Activated CD8-positive, alpha-beta memory T cell treated with anti-CD3 and anti-CD28 coated beads, Interleukin-2, amount 10 ng/mL, durations not matched to agents 7 days and 5 days (primary cell): ENCODE results near the gene ABLIM2. TPM values are rescaled to one million over a fixed set of nuclear protein-coding genes. Genes with fewer than 3 reads are reported as not detected.

ENCODE experiments used
- ATAC-seq: fragments of 150-1000 bp; cut with Tn5 transposase; one replicate; pipeline ENCODE4 v1.10.0; 2021; ENCODE audit warnings: moderate library complexity
- CTCF ChIA-PET: fragments of 350-600 bp; sonication (Branson Sonifier 250); formaldehyde crosslinking; loops from one replicate; lab custom pipeline; 2021; ENCODE audit warnings: antibody characterized with exemption; lab: Charles Lee
- DNase-seq: peaks from one replicate; pipeline ENCODE4 v3.0.0-alpha.2; 2020
- H3K27ac Mint-ChIP-seq: one replicate; pipeline ENCODE4 v1.8.0; 2021; ENCODE audit warnings: mild to moderate bottlenecking, mixed read lengths
- H3K27me3 Mint-ChIP-seq: one replicate; pipeline ENCODE4 v1.8.0; 2021; ENCODE audit warnings: mixed read lengths
- H3K36me3 Mint-ChIP-seq: one replicate; pipeline ENCODE4 v1.8.0; 2021; ENCODE audit warnings: mild to moderate bottlenecking, mixed read lengths
- H3K4me1 Mint-ChIP-seq: one replicate; pipeline ENCODE4 v1.8.0; 2021; ENCODE audit warnings: mixed read lengths
- H3K4me3 Mint-ChIP-seq: one replicate; pipeline ENCODE4 v1.8.0; 2021; ENCODE audit warnings: mild to moderate bottlenecking, moderate library complexity, mixed read lengths
- H3K9me3 Mint-ChIP-seq: one replicate; pipeline ENCODE4 v1.8.0; 2022; ENCODE audit warnings: low read depth, mixed read lengths
- total RNA-seq, 2 experiments: library from RNA; stranded (reverse); gene quantifications; one replicate each; pipeline ENCODE4 v1.2.3, GENCODE V29; 2021

Gene ABLIM2
- total RNA-seq, 2 experiments from 2014 or later: 0.19 TPM; not detected in 1

DNA sequence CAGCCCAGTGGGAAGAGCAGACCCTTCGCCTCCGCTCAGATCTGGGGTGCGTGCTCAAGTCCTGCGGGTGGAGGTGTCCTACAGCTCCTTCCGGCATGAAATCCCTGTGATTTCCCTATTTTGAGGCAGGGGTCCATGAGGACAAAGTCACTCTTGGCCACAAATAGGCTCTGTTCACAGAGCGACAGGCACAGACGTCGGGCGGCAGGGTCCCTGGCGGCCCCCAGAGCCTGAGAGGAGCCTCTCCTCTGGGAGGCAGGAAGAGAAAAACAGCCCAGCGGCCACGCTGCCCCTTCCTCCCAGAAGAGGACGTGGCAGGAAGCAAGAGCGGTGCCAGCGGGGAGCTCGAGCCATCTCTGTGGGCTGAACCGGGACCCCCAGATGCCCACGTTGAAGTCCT is 38.7 kb downstream of the ABLIM2 start:
- ATAC-seq: no peak
- peaks cover 17% of the 10 kb centered on the region for H3K4me1 Mint-ChIP-seq
- no peak overlapping the region for H3K27ac Mint-ChIP-seq
- no peak for DNase-seq
- no peaks in the 10 kb centered on the region for H3K36me3 Mint-ChIP-seq
- CTCF ChIA-PET: no interaction called here
- H3K4me3 Mint-ChIP-seq: no peak overlapping the region
- H3K9me3 Mint-ChIP-seq: no peaks in the 10 kb centered on the region
- peaks cover 5% of the 10 kb centered on the region for H3K27me3 Mint-ChIP-seq

- peaks cover 5% of the 10 kb centered on the region for H3K27me3 Mint-ChIP-seq
- no peak overlapping the region for H3K4me3 Mint-ChIP-seq
- no peak overlapping the region for H3K27ac Mint-ChIP-seq
- CTCF ChIA-PET: no interaction called here
- no peaks in the 10 kb centered on the region for H3K36me3 Mint-ChIP-seq
- ATAC-seq (no peak), DNase-seq (no peak)
- H3K9me3 Mint-ChIP-seq: no peaks in the 10 kb centered on the region
- peaks cover 17% of the 10 kb centered on the region for H3K4me1 Mint-ChIP-seq
These were observed 40.1 kb downstream of the ABLIM2 start for GRCh38 chr4:8118531-8118930.

DNA sequence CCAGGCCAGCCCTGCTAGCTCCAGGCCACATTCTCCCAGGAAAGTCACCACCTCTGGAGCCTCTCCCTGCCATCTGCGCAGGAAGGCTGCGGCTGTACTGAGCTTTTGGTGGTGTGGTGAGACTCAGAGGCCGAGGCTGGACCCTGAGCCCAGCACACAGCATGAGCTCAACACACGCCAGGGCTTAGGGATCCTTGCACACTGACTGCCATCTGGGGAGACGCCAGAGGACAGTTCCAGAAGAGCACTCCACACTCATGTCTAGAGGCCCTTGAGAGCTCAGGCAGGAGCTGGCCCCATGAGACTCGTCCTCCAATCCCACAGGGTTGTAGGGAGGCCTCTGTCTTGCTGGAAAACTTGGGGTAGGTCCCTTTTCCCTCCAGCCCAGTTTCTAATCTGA is 40.6 kb downstream of the ABLIM2 start:
- CTCF ChIA-PET: no interaction called here
- Mint-ChIP-seq H3K9me3 (no peaks in the 10 kb centered on the region), H3K36me3 (no peaks in the 10 kb centered on the region), H3K27me3 (peaks cover 5% of the 10 kb centered on the region), H3K27ac (no peak overlapping the region), H3K4me1 (peaks cover 17% of the 10 kb centered on the region), H3K4me3 (no peak overlapping the region)
- DNase-seq: no peak
- ATAC-seq: no peak

DNA sequence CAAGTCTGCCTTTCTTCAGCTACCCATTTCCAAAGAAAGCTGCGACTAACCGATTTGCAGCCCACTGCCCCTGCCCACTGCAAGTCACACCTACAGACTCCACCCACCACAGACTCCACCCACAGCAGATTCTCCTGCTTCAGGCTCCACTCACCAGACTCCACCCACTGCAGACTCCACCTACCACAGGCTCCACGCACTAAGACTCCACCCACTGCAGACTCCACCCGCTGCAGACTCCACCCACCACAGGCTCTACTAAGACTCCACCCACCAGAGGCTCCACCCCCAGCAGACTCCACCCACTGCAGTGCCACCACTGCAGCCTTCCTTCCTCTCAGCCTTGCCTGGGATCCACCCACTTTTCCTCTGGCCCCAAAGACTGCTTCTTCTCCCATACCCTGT is 41.3 kb downstream of the ABLIM2 start:
- CTCF ChIA-PET: no interaction called here
- peak; percentile 51 for DNase-seq

DNA sequence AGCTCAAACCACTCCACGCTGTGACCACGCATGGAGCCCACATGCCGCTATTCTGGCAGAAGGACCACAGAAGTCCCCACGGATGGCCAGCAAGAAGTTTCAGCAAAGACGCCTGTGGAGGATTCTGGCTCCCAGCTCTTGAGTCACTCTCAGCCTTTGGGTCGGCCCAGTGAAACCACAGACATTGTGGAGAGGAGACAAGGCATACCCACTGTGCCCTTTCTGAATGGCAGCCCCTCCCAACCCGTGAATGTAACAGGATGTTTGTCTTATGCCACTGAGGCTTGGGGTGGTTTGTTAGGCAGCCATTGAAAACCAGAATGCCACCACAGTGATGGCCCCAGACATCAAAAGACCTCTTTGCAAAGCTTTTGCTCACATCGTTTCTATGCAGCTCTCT is 42.7 kb downstream of the ABLIM2 start:
- CTCF ChIA-PET: no interaction called here
- Mint-ChIP-seq H3K4me1 (peaks cover 17% of the 10 kb centered on the region), H3K27me3 (peaks cover 7% of the 10 kb centered on the region), H3K4me3 (no peak overlapping the region), H3K9me3 (no peaks in the 10 kb centered on the region), H3K27ac (no peak overlapping the region), H3K36me3 (no peaks in the 10 kb centered on the region)
- ATAC-seq (peak; percentile 26), DNase-seq (peak; percentile 44)

More for the DNA sequence above, 41.3 kb downstream of the ABLIM2 start:
- Mint-ChIP-seq H3K27me3 (peaks cover 5% of the 10 kb centered on the region), H3K9me3 (no peaks in the 10 kb centered on the region), H3K4me3 (no peak overlapping the region), H3K4me1 (peaks cover 17% of the 10 kb centered on the region), H3K27ac (no peak overlapping the region), H3K36me3 (no peaks in the 10 kb centered on the region)
- ATAC-seq: peak; percentile 70

GRCh38 chr4:8115203-8115520 is 43.5 kb downstream of the ABLIM2 start:
- Mint-ChIP-seq H3K4me1 (peaks cover 17% of the 10 kb centered on the region), H3K27ac (no peak overlapping the region), H3K4me3 (no peak overlapping the region), H3K9me3 (no peaks in the 10 kb centered on the region), H3K36me3 (no peaks in the 10 kb centered on the region), H3K27me3 (peaks cover 7% of the 10 kb centered on the region)
- ATAC-seq (no peak), DNase-seq (no peak)
- CTCF ChIA-PET: interaction anchor here (0.6 kb wide), 1 partner anchor 41 kb away, joined by 4 read pairs; no protein-coding TSS in a partner anchor

GRCh38 chr4:8114456-8115202 is 44.0 kb downstream of the ABLIM2 start:
- CTCF ChIA-PET: interaction anchor here (0.6 kb wide), 1 partner anchor 41 kb away, joined by 4 read pairs; no protein-coding TSS in a partner anchor
- no peak overlapping the region for H3K4me3 Mint-ChIP-seq
- peaks cover 17% of the 10 kb centered on the region for H3K4me1 Mint-ChIP-seq
- no peak for ATAC-seq
- H3K27ac Mint-ChIP-seq: no peak overlapping the region
- no peaks in the 10 kb centered on the region for H3K36me3 Mint-ChIP-seq
- H3K9me3 Mint-ChIP-seq: no peaks in the 10 kb centered on the region
- H3K27me3 Mint-ChIP-seq: peaks cover 7% of the 10 kb centered on the region
- no peak for DNase-seq

DNA sequence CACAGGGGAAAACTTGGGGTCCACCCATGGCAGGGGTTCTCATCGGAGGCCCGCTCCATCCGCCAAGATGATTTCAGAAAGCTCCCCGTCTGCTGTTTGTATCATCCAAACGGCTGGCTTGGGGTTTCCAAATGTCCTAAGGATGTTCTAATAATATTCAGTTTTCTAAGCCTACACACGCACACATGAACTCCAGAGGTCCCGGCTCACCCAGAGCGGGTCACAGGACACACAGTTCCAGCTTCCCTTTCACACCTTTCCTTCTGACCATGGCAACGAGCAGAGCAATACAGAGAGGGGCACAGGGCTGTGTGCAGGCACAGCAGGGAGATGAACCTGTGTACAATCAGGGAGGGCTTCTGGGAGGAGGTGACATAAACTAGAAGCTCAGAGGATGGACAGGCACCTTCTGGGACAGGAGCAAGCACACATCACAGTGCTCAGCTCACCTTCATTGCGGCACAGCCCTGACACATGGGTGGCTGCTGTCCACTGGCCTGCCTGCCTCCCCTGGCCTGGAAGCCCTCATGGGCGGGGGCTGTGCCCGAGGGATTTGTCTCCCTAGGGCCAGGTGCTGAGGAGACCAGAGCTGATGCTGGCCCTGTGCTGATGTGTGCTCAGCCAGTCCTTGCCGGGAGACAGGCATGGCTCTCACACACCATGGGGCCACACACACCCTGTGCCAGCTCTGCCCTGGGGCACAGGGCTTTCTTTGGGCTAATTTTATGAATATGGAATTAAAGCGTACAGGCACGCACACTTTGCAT is 44.8 kb downstream of the ABLIM2 start:
- Mint-ChIP-seq H3K9me3 (no peaks in the 10 kb centered on the region), H3K4me1 (peaks cover 17% of the 10 kb centered on the region), H3K36me3 (no peaks in the 10 kb centered on the region), H3K4me3 (no peak overlapping the region), H3K27me3 (peaks cover 7% of the 10 kb centered on the region), H3K27ac (no peak overlapping the region)
- ATAC-seq (no peak), DNase-seq (no peak)
- CTCF ChIA-PET: interaction anchor here (0.8 kb wide), 1 partner anchor 340 kb away, joined by 3 read pairs; no protein-coding TSS in a partner anchor

GRCh38 chr4:8112672-8113071 is 45.9 kb downstream of the ABLIM2 start:
- H3K36me3 Mint-ChIP-seq: no peaks in the 10 kb centered on the region
- no peak overlapping the region for H3K4me3 Mint-ChIP-seq
- CTCF ChIA-PET: no interaction called here
- H3K4me1 Mint-ChIP-seq: peaks cover 17% of the 10 kb centered on the region
- H3K27ac Mint-ChIP-seq: no peak overlapping the region
- ATAC-seq: no peak
- H3K9me3 Mint-ChIP-seq: no peaks in the 10 kb centered on the region
- peaks cover 7% of the 10 kb centered on the region for H3K27me3 Mint-ChIP-seq
- DNase-seq: no peak

- ATAC-seq (no peak), DNase-seq (no peak)
- H3K9me3 Mint-ChIP-seq: no peaks in the 10 kb centered on the region
- no peak overlapping the region for H3K4me3 Mint-ChIP-seq
- CTCF ChIA-PET: no interaction called here
- peaks cover 3% of the 10 kb centered on the region for H3K27me3 Mint-ChIP-seq
- H3K27ac Mint-ChIP-seq: no peak overlapping the region
- no peaks in the 10 kb centered on the region for H3K36me3 Mint-ChIP-seq
- H3K4me1 Mint-ChIP-seq: peaks cover 15% of the 10 kb centered on the region
These were observed 46.5 kb downstream of the ABLIM2 start for GRCh38 chr4:8112036-8112576.

DNA sequence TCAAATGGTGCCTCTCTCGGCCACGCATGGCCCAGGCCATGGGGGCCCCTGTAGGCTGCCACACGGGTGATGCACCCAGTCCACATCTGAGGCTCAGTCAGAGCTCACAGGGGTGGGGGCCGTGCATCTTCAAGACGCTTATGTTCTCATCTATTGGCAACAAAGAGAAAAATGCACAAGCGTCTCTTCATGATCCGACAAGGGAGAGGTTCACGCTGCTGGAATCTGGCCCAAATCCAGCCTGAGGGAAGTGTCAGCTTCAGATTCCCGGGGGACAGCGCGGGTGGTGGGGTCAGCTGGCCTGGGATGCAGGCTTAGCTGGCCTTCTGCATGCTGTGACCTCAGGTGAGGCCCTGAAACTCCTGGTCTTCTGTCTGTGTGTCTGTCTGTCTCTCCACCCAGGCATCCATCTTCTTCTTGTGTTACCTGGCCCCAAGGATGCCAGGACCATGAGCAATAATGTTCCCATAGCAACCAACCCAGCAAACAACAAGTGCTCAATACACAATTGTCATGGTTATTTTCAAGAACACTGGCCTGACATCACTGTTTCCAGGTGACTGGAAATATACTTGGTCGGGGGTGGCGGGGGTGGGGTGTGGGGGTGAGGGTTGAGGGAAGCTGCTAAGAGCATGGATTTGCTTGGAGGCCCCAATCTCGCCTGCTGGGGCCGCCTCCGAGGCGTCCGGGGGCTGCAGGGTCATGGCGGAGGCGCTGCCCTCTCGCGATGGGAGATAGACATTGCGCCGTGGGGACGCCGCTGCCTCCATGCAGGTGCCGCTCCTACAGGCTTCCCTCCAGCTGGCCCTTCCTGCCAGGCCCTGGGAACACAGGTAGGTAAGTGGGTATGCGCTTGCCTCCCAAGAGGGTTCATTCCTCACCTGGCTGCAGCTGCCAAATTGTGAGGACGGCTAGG is 48.3 kb downstream of the ABLIM2 start:
- no peaks in the 10 kb centered on the region for H3K36me3 Mint-ChIP-seq
- H3K4me1 Mint-ChIP-seq: peaks cover 1% of the 10 kb centered on the region
- no peak overlapping the region for H3K27ac Mint-ChIP-seq
- ATAC-seq (peak; percentile 49), DNase-seq (no peak)
- peaks cover 2% of the 10 kb centered on the region for H3K27me3 Mint-ChIP-seq
- no peaks in the 10 kb centered on the region for H3K9me3 Mint-ChIP-seq
- no peak overlapping the region for H3K4me3 Mint-ChIP-seq
- CTCF ChIA-PET: no interaction called here

- Mint-ChIP-seq H3K27me3 (peaks cover 2% of the 10 kb centered on the region), H3K9me3 (no peaks in the 10 kb centered on the region), H3K36me3 (no peaks in the 10 kb centered on the region), H3K4me3 (no peak overlapping the region), H3K4me1 (no peaks in the 10 kb centered on the region), H3K27ac (no peak overlapping the region)
- CTCF ChIA-PET: no interaction called here
- DNase-seq (no peak), ATAC-seq (no peak)
These were observed 49.1 kb downstream of the ABLIM2 start for GRCh38 chr4:8109406-8110065.
